ENCODE data around the gene TBC1D12.
A peak's percentile ranks its signal among the peaks of the same experiment; 100 is the strongest.
"Not testable (repeated sequence)": the region's sequence is repeated elsewhere in the genome, so short reads cannot be mapped to it uniquely, and the experiment has no call there.

Gene TBC1D12

DNA sequence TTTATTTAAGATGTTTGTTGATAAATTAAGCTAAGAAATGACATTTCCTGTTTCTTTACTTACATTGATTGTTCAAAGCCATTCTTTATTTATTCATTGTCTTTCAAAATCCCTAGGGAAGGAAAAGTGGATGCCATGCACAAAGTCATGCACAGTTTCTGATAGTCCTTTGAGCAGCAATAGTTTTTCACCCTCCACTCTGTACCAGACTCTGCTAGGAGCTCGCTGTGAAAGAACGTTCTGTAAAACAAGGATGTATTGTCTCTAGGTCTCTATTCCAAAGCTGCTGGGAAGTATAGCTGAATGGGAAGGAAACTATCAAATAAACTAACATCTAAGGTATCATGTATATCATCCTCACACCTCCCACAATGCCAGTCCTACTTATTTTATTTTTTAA lies 31.8 kb upstream of the TBC1D12 start:
- Histone ChIP-seq H3K27ac (ENCODE audit: low read depth, low read length, severe bottlenecking) (no peak overlapping the region), H3K4me3 (ENCODE audit: extremely low read depth, insufficient read depth, low read length, poor library complexity, severe bottlenecking) (no peak overlapping the region), H3K36me3 (ENCODE audit: control insufficient read depth, insufficient read depth, low read length) (no peaks in the 10 kb centered on the region), H3K4me1 (ENCODE audit: control insufficient read depth, insufficient read depth, low read length, poor library complexity, severe bottlenecking) (no peaks in the 10 kb centered on the region), H3K9me3 (ENCODE audit: control insufficient read depth, low read length) (no peaks in the 10 kb centered on the region)
- no CpG with 5 or more reads among the region's 2 CpGs for WGBS, 2 experiments (ENCODE audit: insufficient coverage in 2 of 2)

DNA sequence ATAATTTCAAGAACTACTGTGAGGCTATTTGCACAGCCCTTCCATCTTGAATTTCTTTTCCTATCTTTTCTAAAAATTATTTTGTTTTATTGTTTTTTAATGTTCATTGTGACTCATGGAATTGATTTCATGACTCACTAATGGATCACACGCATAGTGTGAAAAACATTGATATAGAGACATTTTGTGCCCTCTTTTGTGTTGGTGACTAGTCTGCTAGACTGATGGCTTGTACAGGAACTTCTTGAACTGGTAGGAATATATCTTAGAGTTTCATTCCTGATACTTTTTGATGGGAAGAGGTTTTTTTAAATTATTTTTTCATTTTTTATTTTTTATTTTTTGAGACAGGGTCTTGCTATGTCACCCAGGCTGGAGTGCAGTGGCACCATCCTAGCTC lies 27.0 kb upstream of the TBC1D12 start:
- no peaks in the 10 kb centered on the region for H3K36me3 ChIP-seq (ENCODE audit: control insufficient read depth, insufficient read depth, low read length)
- H3K4me3 ChIP-seq (ENCODE audit: extremely low read depth, insufficient read depth, low read length, poor library complexity, severe bottlenecking) = no peak overlapping the region
- 80 to 90% methylated on average over 1 of the region's 1 CpG for WGBS, 2 experiments (ENCODE audit: insufficient coverage in 2 of 2)
- H3K4me1 ChIP-seq (ENCODE audit: control insufficient read depth, insufficient read depth, low read length, poor library complexity, severe bottlenecking) = no peaks in the 10 kb centered on the region
- H3K27ac ChIP-seq (ENCODE audit: low read depth, low read length, severe bottlenecking) = no peak overlapping the region
- H3K9me3 ChIP-seq (ENCODE audit: control insufficient read depth, low read length) = no peaks in the 10 kb centered on the region

DNA sequence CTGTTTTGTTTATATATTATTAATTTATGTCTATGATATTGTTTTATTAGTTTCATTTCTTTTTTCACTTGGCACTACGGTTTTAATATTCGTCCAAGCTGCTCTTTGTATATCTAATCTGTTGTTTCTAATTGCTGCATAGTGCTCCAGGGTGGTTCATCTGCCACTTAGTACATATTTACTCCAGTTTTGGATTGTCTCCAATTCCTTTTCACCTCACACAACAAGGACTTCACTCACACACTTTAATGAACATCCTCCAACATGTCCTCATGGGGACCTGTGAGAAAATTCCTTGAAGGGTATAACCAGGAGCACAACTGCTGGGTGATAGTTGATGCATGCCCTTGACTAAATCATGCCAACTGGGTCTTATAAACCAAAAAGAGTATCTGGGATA lies 25.5 kb upstream of the TBC1D12 start:
- Histone ChIP-seq H3K27ac (ENCODE audit: low read depth, low read length, severe bottlenecking) (no peak overlapping the region), H3K36me3 (ENCODE audit: control insufficient read depth, insufficient read depth, low read length) (no peaks in the 10 kb centered on the region), H3K9me3 (ENCODE audit: control insufficient read depth, low read length) (no peaks in the 10 kb centered on the region), H3K4me3 (ENCODE audit: extremely low read depth, insufficient read depth, low read length, poor library complexity, severe bottlenecking) (no peak overlapping the region), H3K4me1 (ENCODE audit: control insufficient read depth, insufficient read depth, low read length, poor library complexity, severe bottlenecking) (no peaks in the 10 kb centered on the region)
- WGBS, 2 experiments (ENCODE audit: insufficient coverage in 2 of 2) = no CpG with 5 or more reads among the region's 2 CpGs

- no peaks in the 10 kb centered on the region for H3K9me3 ChIP-seq (ENCODE audit: control insufficient read depth, low read length)
- H3K27ac ChIP-seq (ENCODE audit: low read depth, low read length, severe bottlenecking) = no peak overlapping the region
- no peak overlapping the region for H3K4me3 ChIP-seq (ENCODE audit: extremely low read depth, insufficient read depth, low read length, poor library complexity, severe bottlenecking)
- no peaks in the 10 kb centered on the region for H3K36me3 ChIP-seq (ENCODE audit: control insufficient read depth, insufficient read depth, low read length)
- H3K4me1 ChIP-seq (ENCODE audit: control insufficient read depth, insufficient read depth, low read length, poor library complexity, severe bottlenecking) = no peaks in the 10 kb centered on the region
- WGBS, 2 experiments (ENCODE audit: insufficient coverage in 2 of 2) = 87 to 100% methylated on average over 1 to 2 of the region's 2 CpGs
Measured at GRCh38 chr10:94383530-94383929, 18.8 kb upstream of the TBC1D12 start.

DNA sequence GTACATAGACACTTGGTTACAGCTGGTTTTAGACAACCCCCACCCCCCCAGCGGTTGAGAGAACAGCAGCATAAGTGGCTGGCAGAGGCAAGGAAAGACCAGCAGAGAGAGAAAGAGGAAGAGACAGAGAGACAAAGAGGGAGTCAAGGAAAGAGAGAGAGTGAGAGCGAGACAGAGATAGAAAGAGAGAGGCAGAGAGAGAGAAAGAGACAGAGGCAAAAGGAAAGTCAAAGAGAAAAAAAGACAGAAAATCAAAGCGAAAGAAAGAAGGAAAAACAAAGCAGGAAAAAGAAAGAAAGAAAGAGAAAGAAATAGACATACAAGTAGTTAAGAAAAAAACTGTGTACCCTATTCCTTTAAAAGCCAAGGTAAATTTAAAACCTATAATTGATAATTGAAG lies 16.6 kb upstream of the TBC1D12 start:
- WGBS, 2 experiments (ENCODE audit: insufficient coverage in 2 of 2) = 88 to 100% methylated on average over 1 of the region's 3 CpGs
- not testable (repeated sequence) for H3K9me3 ChIP-seq (ENCODE audit: control insufficient read depth, low read length); H3K36me3 ChIP-seq (ENCODE audit: control insufficient read depth, insufficient read depth, low read length); H3K4me1 ChIP-seq (ENCODE audit: control insufficient read depth, insufficient read depth, low read length, poor library complexity, severe bottlenecking); H3K4me3 ChIP-seq (ENCODE audit: extremely low read depth, insufficient read depth, low read length, poor library complexity, severe bottlenecking); H3K27ac ChIP-seq (ENCODE audit: low read depth, low read length, severe bottlenecking)

DNA sequence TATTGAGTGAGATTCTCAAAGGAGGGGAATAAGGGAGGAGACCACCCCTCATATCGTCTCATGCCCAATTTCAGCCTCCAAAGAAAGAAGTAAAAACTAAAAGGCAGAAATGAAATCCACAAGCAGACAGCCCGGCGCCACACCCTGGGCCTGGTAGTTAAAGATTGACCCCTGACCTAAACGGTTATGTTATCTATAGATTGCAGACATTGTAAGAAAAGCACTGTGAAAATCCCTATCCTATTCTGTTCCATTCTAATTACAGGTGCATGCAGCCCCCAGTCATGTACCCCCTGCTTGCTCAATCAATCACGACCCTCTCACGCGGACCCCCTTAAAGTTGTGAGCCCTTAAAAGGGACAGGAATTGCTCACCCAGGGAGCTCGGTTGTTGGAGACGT lies 10.2 kb upstream of the TBC1D12 start:
- not testable (repeated sequence) for H3K27ac ChIP-seq (ENCODE audit: low read depth, low read length, severe bottlenecking); H3K4me1 ChIP-seq (ENCODE audit: control insufficient read depth, insufficient read depth, low read length, poor library complexity, severe bottlenecking); H3K4me3 ChIP-seq (ENCODE audit: extremely low read depth, insufficient read depth, low read length, poor library complexity, severe bottlenecking); H3K9me3 ChIP-seq (ENCODE audit: control insufficient read depth, low read length); H3K36me3 ChIP-seq (ENCODE audit: control insufficient read depth, insufficient read depth, low read length)
- WGBS, 2 experiments (ENCODE audit: insufficient coverage in 2 of 2) = 86 to 97% methylated on average over 3 to 5 of the region's 9 CpGs

GRCh38 chr10:94397549-94398370 lies 4.6 kb upstream of the TBC1D12 start:
- Histone ChIP-seq H3K4me1 (ENCODE audit: control insufficient read depth, insufficient read depth, low read length, poor library complexity, severe bottlenecking) (no peaks in the 10 kb centered on the region), H3K9me3 (ENCODE audit: control insufficient read depth, low read length) (no peaks in the 10 kb centered on the region), H3K36me3 (ENCODE audit: control insufficient read depth, insufficient read depth, low read length) (no peaks in the 10 kb centered on the region), H3K4me3 (ENCODE audit: extremely low read depth, insufficient read depth, low read length, poor library complexity, severe bottlenecking) (no peak overlapping the region), H3K27ac (ENCODE audit: low read depth, low read length, severe bottlenecking) (no peak overlapping the region)
- WGBS, 2 experiments (ENCODE audit: insufficient coverage in 2 of 2) = 65 to 81% methylated on average over 5 to 6 of the region's 12 CpGs

DNA sequence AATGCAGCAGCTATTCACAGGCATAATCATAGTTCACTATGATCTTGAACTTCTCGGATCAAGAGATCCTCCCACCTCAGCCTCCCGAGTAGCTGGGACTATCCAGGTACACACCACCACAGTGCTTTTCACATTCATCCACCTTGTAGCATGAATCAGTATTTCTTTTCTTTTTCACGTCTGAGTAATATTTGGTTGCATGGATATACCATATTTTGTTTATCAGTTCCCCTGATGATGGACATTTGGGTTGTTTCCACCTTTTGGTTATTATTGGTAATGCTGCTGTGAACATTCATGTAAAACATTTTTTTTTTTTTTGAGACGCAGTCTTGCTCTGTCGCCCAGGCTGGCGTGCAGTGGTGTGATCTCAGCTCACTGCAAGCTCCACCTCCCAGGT lies 3.6 kb upstream of the TBC1D12 start:
- Histone ChIP-seq H3K27ac (ENCODE audit: low read depth, low read length, severe bottlenecking) (no peak overlapping the region), H3K4me3 (ENCODE audit: extremely low read depth, insufficient read depth, low read length, poor library complexity, severe bottlenecking) (no peak overlapping the region), H3K9me3 (ENCODE audit: control insufficient read depth, low read length) (no peaks in the 10 kb centered on the region), H3K36me3 (ENCODE audit: control insufficient read depth, insufficient read depth, low read length) (no peaks in the 10 kb centered on the region), H3K4me1 (ENCODE audit: control insufficient read depth, insufficient read depth, low read length, poor library complexity, severe bottlenecking) (no peaks in the 10 kb centered on the region)
- WGBS, 2 experiments (ENCODE audit: insufficient coverage in 2 of 2) = 86% methylated on average over 3 to 4 of the region's 6 CpGs

- H3K4me3 ChIP-seq (ENCODE audit: extremely low read depth, insufficient read depth, low read length, poor library complexity, severe bottlenecking) = peak overlapping the region; percentile 81
- peak overlapping the region; percentile 81 for H3K27ac ChIP-seq (ENCODE audit: low read depth, low read length, severe bottlenecking)
- no peaks in the 10 kb centered on the region for H3K9me3 ChIP-seq (ENCODE audit: control insufficient read depth, low read length)
- no peaks in the 10 kb centered on the region for H3K4me1 ChIP-seq (ENCODE audit: control insufficient read depth, insufficient read depth, low read length, poor library complexity, severe bottlenecking)
- WGBS, 2 experiments (ENCODE audit: insufficient coverage in 2 of 2) = 0 to 1% methylated on average over 66 to 76 of the region's 77 CpGs
- H3K36me3 ChIP-seq (ENCODE audit: control insufficient read depth, insufficient read depth, low read length) = no peaks in the 10 kb centered on the region
Measured at GRCh38 chr10:94402843-94403379, 570 bp downstream of the TBC1D12 start.

DNA sequence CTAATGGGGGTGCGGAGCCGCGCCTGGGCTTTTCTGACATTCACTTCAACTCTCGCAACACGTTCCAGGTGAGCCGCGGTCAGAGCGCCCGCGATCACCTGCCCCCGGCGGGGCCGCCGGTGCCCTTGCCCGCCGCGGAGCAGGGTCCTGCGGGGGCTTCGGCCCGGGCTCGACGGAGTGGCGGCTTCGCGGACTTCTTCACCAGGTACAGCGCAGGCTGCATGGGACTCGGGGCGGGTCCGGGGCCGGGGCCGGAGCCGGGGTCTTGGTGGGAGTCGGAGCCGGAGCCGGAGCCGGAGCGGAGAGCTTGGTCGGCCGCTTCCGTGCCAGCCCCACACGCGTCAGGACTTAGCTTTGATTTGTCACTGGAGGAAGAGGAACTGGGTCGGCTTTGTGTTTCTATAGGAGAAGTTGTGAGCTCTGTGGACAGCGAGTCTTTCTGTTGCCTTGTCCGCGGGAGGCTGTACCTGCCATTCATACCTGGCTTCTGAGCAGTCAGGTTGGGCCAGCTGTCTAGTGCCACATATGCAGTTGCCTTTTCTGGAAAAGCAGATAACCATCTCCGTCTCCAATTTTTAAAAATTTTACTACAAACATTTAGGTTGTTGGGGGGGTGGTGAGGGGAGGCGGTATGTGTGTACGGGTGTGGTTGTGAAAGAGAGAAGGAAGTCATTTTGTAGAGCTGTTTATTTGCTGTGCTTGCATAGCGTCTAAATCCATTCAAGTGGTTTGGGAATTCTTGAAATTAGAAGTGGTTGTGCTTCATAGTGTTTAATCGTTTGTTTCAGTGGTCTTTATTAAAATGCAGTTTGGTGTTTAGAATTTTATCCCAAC lies 1.3 kb downstream of the TBC1D12 start:
- Histone ChIP-seq H3K27ac (ENCODE audit: low read depth, low read length, severe bottlenecking) (peak overlapping the region; percentile 81), H3K36me3 (ENCODE audit: control insufficient read depth, insufficient read depth, low read length) (no peaks in the 10 kb centered on the region), H3K4me3 (ENCODE audit: extremely low read depth, insufficient read depth, low read length, poor library complexity, severe bottlenecking) (peak overlapping the region; percentile 81), H3K4me1 (ENCODE audit: control insufficient read depth, insufficient read depth, low read length, poor library complexity, severe bottlenecking) (no peaks in the 10 kb centered on the region), H3K9me3 (ENCODE audit: control insufficient read depth, low read length) (no peaks in the 10 kb centered on the region)
- WGBS, 2 experiments (ENCODE audit: insufficient coverage in 2 of 2) = 0 to 2% methylated on average over 17 to 47 of the region's 51 CpGs

GRCh38 chr10:94405406-94405805 lies 3.1 kb downstream of the TBC1D12 start:
- H3K4me1 ChIP-seq (ENCODE audit: control insufficient read depth, insufficient read depth, low read length, poor library complexity, severe bottlenecking) = no peaks in the 10 kb centered on the region
- H3K27ac ChIP-seq (ENCODE audit: low read depth, low read length, severe bottlenecking) = no peak overlapping the region
- H3K9me3 ChIP-seq (ENCODE audit: control insufficient read depth, low read length) = no peaks in the 10 kb centered on the region
- H3K4me3 ChIP-seq (ENCODE audit: extremely low read depth, insufficient read depth, low read length, poor library complexity, severe bottlenecking) = no peak overlapping the region
- no peaks in the 10 kb centered on the region for H3K36me3 ChIP-seq (ENCODE audit: control insufficient read depth, insufficient read depth, low read length)

Measured in mesodermal cell (in vitro differentiated cells).